NCI-H345 treated with DMSO at 0.1 percent for 48 hours (cell line): ENCODE data around the gene CTBP2.
"Not testable (repeated sequence)": the region's sequence is repeated elsewhere in the genome, so short reads cannot be mapped to it uniquely, and the experiment has no call there.

Experiments
- DNase-seq: peaks from one replicate; lab custom pipeline; 2025; ENCODE audit not compliant: unreplicated experiment; lab: John Stamatoyannopoulos, UW

The CTBP2 gene

DNA sequence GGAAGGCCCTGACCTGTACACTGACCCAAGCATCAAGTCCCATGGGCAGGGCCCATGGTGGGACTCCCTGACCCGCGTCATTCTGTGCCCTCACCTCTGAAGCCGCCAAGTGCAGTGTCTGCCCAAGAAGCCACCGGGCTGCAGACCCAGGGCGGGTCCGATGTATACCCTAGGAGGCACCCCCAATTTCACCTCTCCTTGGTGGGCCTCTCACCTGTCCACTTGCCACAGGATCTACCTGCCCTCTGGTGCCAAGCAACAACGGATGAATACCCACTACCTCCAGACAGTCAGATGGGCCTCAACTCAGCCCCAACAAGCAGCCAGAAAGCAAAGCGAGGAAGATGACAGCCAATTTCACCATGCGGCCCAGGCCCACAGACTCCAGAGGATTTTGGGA lies 92.6 kb downstream of the CTBP2 start:
- no peak for DNase-seq

DNA sequence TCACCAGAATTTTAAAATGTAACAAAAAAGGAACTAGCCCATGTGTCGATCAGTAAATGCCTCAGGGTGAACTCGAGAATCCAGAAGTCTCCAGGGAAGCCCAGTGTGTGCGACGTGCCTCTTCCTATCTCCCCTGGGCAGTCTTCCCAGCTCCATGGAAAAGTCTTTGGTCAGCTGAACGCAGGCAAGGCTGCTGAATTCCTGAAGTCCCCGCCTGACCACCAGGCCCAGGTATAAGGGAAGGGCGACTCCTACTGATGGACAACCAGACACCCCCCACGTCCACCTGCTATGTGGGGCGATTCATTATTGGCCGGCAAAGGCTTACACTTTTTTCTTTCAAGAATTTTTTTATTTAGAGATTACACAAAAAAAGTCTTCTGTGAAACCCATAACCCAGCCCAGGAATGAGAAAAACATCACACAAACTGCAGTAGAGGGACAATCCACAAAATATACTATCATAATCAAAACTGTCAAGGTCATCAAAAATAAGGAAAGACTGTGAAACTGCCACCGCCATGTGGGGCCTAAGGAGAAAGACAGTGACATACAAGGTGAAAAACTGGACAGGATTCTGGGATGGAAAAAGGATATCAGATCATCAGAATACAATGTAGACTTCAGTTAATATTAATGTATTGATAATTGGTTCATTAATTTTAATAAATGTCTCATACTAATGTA lies 93.5 kb downstream of the CTBP2 start:
- DNase-seq = no peak

DNA sequence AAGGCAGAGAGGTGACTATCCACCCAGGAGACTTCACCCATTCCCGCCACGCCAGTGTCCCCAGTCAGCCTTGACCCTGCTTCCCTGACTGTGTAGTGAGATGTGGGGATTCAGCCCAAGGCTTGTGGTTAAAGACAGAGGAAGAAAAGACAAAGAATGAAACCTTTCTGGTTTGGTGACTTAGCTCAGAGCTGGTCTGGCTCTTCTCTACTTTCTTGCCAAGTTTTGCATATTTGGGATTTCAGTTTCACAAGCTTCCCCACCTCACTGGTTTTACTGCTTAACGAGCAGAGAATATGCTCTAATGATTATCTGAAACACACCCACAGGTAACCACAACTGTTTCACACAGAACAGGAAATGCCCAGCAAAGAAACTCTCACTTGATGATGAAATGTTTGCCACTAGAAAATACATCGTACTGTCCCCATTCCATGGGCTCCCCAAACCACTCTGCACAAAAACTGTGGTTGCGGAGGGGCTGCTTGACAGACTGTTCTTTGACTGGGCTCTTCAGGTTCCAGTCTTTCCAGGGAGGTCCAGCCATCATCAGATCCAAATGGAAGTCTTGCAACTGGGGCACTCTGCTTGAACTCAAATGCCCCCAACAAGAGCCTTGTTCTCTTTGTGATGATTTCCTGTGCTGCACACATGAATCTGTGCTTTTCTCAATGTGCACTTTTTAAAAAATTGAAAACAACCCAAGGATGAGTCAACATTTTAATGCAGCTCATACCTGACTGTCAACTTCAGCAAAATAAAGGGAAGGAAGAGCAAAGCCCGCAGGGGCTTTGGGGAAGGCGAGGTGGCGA lies 95.5 kb downstream of the CTBP2 start:
- DNase-seq = no peak

DNA sequence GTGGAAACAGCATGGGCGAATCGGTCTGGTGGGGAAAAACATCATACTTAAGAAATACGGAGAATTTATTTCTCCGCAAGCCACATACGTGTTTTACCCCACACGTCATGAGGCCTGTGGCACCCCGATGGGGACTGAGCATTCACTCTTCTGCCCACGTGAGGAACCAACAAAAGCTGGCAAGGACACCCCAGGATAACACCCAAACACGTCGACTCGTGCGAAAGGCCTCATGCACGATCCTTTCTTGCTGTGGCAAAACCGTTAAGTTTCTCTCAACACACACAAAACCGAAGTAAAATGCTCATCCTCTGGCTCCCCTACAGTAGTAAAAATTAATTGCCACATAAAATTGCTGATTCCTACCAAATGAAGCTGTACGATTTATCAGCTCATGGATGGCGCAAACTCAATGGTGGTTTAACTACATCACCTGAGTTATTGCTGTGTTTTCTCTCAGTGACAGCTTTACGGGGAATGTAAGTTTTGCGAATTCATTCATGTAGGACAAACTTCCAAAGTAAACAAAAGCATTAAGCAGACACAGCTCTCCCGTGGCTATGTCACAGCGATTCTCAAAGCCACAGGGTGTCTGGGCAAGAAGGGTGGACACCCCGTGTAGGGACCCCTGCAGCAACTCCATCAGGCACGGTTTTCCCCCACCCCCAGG lies 97.0 kb downstream of the CTBP2 start:
- DNase-seq = no peak

DNA sequence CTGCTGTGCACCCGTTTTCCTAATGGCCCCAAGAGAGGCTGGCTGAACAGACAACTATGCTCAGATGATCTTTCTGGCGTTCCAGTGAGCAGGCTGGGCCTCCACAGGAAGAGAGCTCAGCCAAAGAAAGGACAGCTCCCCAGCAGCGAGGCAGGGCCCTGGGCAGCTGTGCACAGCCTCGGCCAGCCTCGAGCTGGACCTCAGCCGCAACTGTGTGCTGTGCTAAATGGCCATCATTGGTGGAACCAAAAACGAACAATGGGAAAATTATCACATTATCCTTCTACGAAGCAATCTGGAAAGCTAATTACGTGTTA lies 97.5 kb downstream of the CTBP2 start:
- no peak for DNase-seq

DNA sequence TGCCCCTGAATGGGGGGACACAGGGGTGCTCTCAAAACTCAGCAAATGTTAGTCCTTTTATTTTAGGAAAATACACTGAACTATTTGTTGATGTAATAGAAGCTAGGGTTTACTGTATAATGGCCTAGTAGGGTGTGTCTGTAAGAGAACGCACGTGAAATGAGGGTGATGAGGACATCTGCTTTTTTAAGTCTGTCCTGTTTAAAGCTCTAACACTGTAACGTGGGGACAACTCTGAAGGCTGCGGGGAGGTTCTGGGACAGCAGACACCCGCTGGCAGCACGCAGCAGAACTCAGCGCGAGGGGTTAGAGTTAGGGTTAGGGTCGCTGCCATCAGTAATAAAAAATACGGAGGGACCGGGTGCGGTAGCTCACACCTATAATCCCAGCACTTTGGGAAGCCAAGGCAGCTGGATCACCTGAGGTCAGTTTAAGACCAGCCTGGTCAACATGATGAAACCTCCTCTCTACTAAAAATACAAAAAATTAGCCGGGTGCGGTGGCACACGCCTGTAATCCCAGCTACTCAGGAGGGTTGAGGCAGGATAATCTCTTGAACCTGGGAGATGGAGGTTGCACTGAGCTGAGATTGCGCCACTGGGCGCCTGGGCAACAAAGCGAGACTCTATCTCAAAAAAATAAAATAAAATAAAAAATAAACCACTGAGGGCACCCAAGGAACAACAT lies 98.0 kb downstream of the CTBP2 start:
- no peak for DNase-seq

DNA sequence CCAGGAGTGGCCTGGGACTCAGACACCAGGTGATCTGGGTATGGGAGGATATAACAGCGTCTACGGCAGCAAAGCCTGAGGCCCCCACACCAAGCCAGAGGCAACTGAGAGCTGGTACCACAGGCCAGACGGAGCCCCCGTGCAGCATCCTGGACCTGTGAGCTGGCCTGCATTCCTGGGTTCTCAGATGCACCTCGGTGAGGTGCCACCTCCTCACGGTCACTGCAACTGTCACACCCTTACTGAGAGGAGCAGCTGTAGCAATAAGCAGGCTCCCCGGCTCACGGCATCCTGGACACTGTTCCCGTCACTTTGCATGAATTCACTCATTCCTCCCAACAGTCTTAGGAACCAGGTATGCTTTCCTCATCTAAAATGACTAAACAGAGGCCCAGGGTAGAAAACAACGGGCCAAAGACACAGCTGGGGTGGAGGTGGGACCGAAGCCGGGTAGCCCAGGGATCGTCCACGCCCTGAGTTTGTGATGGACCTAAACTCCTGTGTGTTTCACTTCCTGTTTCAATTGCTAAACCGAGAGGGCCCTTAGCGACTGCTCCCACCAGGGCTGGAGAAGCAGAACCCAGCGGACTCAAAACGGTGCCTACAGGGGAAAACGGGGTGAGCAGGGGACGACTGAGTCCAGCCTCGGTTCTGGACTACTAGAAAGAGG lies 98.7 kb downstream of the CTBP2 start:
- DNase-seq = no peak

DNA sequence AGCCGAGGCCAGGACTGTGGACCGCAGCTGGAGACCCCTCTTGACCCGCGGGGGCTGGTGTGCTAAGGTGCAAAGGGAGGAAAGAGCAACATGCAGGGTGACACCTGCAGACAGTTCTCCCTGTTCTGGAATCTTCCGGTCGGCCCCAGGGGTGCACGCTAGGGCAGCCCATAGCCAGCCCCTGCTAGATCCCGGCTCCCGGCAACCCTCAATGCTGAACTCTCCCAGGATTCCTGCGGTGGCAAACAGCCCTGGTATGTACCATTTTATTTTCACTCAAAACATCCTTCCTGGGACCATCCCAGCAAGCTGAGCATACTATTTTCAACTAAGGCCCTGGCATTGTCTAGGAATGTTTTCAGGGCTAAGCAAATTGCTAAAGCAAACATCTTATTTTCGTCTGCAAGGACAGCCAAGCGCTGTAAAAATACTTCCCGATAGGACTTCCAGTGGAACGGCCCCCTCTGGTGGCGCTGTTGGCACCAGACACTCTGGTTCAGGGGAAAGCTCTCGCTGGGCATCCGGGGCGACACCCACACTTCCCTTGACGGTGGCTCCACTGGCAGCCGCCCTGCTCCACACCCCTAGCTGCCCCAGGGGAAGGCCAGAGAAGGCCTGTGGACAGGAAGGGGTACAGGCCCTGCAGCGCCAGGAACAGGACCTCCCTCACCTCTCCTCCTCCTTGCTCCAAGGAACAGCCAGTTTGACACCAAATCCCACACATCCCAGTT lies 99.4 kb downstream of the CTBP2 start:
- DNase-seq = no peak

DNA sequence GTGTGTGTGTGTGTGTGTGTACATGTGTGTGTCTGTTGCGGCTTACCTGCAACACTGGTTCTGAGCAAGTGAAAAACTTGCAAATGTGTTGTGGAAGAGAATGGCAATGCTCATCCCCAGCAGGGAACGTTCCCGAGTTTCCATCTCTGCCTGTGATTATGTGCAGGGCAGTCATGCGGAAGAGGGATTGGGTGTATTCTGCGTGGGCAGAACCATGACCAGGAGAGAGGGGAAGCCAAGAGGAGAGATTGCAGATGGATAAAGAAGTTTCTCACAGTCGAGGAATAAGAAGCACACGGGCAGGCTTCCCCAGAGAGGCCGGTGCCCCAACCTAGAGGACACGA lies 99.9 kb downstream of the CTBP2 start:
- DNase-seq = no peak

DNA sequence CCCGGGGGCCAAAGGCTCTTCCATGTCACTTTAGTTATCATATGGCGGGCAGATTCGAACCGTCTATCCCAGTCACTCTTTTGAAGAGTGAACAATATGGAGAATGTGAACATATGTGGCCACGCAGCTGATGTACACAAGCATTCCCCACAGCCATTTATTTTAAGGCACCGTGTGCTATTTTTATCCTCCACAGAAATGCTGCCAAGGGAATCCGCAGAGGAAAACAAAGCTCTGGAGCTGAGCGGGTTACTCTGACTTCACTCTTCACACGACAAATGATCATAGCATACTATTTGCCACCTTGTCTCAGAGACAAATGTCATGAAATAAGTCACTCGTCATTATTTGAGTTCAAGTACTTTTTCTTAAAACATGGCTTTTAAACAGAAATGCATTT lies 100.3 kb downstream of the CTBP2 start:
- DNase-seq = no peak

DNA sequence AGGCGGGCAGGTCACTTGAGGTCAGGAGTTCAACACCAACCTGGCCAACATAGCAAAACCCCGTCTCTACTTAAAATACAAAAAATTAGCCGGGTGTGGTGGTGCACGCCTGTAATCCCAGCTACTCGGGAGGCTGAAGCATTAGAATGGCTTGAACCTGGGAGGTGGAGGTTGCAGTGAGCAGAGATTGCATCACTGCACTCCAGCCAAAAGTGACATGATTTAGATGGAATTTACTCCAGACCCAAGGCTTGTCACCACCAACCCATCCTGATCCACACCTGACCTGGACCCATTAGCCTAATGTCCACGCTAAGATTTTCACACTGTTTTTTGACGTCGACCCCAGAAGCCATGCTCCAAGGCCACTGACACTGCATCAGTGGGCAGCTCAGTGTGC lies 101.0 kb downstream of the CTBP2 start:
- DNase-seq = not testable (repeated sequence)

DNA sequence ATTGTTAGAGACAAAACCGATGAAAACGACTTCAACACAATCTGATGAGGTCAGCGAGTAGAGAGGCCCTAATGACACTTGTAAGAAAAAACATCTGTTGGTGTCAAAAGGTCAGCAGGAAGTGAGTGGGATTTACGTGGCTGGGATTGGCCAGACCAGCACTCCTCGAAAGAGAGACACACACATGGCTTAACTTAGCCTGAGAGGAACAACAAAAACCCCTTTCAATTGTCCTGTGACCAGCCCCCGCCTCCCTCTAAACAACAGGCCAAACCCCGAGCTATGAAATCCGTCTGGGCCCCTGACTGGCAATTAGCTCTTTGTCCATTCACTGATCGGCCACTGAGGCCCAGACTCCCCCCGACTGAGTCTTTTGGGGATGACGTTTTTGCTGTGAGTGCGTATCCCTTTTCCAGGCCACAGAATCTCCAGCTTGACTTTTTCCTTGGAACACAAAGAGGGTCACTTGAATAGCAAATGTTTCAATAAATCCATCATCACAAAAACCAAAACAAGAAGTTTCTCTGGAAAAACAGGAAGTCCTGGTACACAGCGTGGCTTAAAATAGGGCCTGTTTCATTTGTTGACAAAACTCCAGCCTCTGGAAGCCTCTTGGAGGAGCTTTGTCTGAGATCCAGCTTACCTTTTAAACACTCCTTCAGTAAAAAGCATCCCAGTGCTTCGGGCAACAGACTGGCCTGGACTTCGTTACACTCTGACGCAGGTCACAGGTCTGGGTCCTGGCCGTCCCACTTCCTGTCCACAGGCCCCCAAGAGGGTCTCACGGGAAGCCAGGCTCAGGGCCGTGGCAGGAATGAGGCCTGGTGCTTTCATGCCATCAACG lies 103.0 kb downstream of the CTBP2 start:
- DNase-seq = no peak

DNA sequence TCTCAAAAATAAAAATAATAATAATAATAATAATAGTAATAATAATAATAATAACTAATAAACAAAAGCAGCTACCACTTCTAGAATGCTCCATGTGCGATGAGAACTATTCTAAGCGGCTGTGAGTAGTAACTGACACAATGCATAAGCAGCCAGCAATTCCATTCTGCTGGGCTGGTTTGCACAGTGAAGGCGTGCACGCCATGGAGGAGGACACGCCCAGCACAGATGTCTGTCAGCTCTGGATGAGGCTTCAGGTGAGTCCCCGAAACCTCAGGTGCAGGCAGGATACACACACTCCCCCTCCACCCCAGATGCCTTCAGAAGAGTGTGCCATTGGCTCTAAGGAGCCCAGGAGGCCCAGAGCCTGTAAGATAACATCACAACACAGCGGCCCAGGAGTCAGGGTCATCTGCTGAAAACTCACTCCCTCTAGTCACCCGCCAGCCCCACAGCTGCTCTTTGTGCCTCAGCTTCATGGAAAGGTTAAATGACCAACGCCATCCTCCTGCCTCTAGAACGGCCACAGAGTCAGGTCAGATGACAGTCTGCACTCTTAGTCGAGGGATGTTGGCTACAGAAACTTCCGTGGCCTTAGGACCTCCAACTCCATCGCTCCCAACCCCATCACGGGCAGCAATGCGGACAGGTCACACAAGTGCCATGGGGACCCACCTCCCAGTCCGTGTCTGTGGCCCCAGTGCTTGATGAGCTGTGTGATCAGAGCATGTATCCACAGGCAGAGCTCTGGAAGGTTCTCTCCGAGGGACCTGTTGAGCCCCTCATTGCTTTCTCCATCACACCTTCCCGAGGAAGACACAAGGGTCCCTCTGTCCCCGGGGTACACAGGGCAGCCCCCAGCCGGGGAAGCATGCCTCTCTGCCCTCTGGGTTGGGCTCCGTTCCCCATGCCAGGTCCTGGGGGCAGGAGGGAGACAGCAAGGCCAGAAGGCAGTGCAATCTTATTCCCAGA lies 103.9 kb downstream of the CTBP2 start:
- no peak for DNase-seq

DNA sequence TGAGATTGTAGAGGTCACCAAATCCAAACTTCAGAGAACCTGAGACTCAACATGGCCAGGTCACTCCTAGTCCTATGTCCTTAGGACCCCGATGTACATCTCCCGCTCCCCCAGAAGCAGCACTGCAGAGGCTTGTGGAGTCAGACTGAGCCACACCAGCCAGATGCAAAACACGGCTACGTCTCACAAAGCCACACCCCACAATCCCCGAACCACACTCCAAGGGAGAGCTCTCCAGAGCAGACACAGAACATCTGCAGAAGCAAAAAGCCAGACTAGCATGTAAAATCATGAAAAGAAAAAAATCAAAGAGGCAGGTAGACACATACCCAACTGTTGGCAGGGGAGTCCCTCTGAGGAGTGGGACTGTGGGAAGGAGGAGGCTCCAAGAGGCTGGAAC lies 104.9 kb downstream of the CTBP2 start:
- no peak for DNase-seq

DNA sequence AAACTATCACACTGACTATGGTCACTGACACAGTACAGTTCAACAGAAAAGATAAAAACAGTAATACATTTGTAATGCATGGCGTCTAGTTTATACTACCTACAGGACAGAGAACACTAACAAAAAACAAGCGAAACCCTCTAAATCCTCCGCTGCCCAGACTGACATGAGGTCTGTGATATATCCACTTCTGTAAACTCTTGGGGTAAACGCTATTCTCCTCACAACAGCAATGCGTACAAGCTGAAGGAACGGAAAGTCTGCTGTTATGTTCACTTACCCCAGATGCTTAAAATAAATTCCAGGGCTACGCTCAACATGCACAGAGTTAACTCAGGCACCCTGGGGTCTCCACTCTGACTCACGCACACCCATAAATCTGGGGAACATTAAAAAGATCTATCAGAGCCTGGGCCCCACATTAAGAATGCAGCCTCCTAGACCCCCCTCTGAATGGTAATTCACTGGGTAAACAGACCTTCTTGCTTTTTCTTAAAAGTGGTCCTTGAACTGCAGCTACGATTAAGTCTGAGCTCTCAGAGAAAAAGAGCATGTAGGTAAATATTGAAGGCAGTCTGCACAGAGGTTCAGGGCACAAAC lies 105.6 kb downstream of the CTBP2 start:
- no peak for DNase-seq

DNA sequence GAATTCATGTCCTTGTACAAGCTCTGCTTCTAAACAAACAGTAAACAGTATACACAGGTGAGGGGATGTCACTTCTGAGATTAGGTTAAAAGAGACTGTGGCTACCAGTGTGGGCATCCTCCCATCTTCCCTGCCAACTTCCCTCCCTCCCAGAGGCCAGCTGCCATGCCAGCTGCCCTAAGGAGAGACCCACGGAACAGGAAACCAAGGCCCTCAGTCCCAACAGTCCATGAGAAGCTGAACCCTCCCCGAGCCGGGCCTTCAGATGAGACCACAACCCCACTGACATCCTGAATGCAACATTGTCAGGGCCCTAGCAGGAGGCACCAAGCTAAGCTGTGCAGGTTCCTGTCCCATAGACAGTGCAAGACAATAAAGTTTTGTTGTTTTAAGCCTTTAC lies 106.1 kb downstream of the CTBP2 start:
- no peak for DNase-seq

DNA sequence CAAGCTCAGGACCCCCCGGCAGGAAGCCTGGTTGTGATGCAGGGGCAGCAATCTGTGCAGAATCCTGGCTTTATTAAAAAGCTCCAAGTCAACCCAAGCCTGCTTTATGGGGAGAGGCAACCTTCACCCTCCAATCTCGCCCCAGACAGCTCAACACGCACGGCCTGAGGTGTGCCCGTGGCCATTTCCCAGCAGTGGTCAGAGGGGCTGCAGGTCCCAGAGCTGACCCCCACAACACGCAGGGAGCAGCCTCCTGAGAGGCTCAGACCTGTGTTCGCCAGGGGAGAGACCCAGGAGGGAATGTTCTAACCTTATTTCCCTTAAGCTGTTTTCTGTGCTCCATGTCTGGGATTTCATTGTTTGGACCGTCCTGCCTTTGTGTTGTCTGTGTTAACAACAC lies 108.2 kb downstream of the CTBP2 start:
- no peak for DNase-seq

DNA sequence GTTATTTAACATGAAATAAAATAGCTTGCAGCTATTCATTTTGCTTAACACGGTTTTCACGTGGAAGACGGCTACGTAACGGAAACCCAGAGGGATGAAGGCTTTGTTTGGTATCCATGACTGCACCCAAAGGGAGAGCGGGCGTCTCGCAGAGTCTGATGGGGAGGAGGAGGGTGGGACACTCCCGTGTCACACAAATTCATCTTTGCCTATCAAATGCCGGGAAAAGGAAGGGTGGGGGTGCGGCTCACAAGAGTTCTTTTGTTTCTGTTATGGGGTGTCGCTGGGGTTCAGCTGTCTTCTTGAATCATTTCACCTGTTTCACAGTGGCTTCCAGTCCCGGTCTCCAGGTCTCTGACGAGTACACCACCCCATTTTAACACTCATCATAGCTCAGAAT lies 110.0 kb downstream of the CTBP2 start:
- no peak for DNase-seq
